ENCODE measurements around the gene TENM3.

Gene TENM3

GRCh38 chr4:182453830-182454229 is 210.6 kb downstream of the TENM3 start:
- no peak overlapping the region for H3K27ac ChIP-seq (ENCODE audit: low read depth, low read length)
- H3K79me2 ChIP-seq (ENCODE audit: control insufficient read depth, low read length): no peaks in the 10 kb centered on the region
- H3K9me3 ChIP-seq (ENCODE audit: control insufficient read depth, insufficient read depth, low read length): no peaks in the 10 kb centered on the region
- no peaks in the 10 kb centered on the region for H3K9me2 ChIP-seq (replicated peaks; ENCODE audit: control insufficient read depth, low read length)
- no peak overlapping the region for H3K4me3 ChIP-seq (ENCODE audit: low read length)
- H3K4me1 ChIP-seq (ENCODE audit: control insufficient read depth, low read length): no peaks in the 10 kb centered on the region
- H4K20me1 ChIP-seq (ENCODE audit: control insufficient read depth, insufficient read depth, low read depth, low read length): no peaks in the 10 kb centered on the region
- H3K36me3 ChIP-seq (ENCODE audit: control insufficient read depth, low read length): no peaks in the 10 kb centered on the region
- no peaks in the 10 kb centered on the region for H3K27me3 ChIP-seq (ENCODE audit: control insufficient read depth, low read length)
- no peak for TF ChIP-seq CTCF (IDR thresholded peaks at IDR 0.05; ENCODE audit: low read depth, low read length, poor library complexity, severe bottlenecking)
- no peak for TF ChIP-seq EZH2phosphoT487 (IDR thresholded peaks at IDR 0.05; ENCODE audit: borderline replicate concordance, low read length)
- H3K4me2 ChIP-seq (ENCODE audit: low read length): no peak overlapping the region
- H3F3A ChIP-seq (ENCODE audit: control insufficient read depth, insufficient read depth): no peaks in the 10 kb centered on the region

- no peaks in the 10 kb centered on the region for H3K4me1 ChIP-seq (ENCODE audit: control insufficient read depth, low read length)
- H3F3A ChIP-seq (ENCODE audit: control insufficient read depth, insufficient read depth): no peaks in the 10 kb centered on the region
- H3K9me3 ChIP-seq (ENCODE audit: control insufficient read depth, insufficient read depth, low read length): no peaks in the 10 kb centered on the region
- H3K4me2 ChIP-seq (ENCODE audit: low read length): no peak overlapping the region
- H4K20me1 ChIP-seq (ENCODE audit: control insufficient read depth, insufficient read depth, low read depth, low read length): no peaks in the 10 kb centered on the region
- H3K4me3 ChIP-seq (ENCODE audit: low read length): no peak overlapping the region
- H3K27me3 ChIP-seq (ENCODE audit: control insufficient read depth, low read length): no peaks in the 10 kb centered on the region
- H3K27ac ChIP-seq (ENCODE audit: low read depth, low read length): no peak overlapping the region
- TF ChIP-seq CTCF (IDR thresholded peaks at IDR 0.05; ENCODE audit: low read depth, low read length, poor library complexity, severe bottlenecking) (no peak), EZH2phosphoT487 (IDR thresholded peaks at IDR 0.05; ENCODE audit: borderline replicate concordance, low read length) (no peak)
- H3K36me3 ChIP-seq (ENCODE audit: control insufficient read depth, low read length): no peaks in the 10 kb centered on the region
- H3K79me2 ChIP-seq (ENCODE audit: control insufficient read depth, low read length): no peaks in the 10 kb centered on the region
- no peaks in the 10 kb centered on the region for H3K9me2 ChIP-seq (replicated peaks; ENCODE audit: control insufficient read depth, low read length)
Observed at GRCh38 chr4:182454440-182455013, 211.3 kb downstream of the TENM3 start.

- H3K4me1 ChIP-seq (ENCODE audit: control insufficient read depth, low read length): no peaks in the 10 kb centered on the region
- no peak overlapping the region for H3K4me3 ChIP-seq (ENCODE audit: low read length)
- H3K9me2 ChIP-seq (replicated peaks; ENCODE audit: control insufficient read depth, low read length): no peaks in the 10 kb centered on the region
- no peak overlapping the region for H3K4me2 ChIP-seq (ENCODE audit: low read length)
- no peaks in the 10 kb centered on the region for H3F3A ChIP-seq (ENCODE audit: control insufficient read depth, insufficient read depth)
- H3K27me3 ChIP-seq (ENCODE audit: control insufficient read depth, low read length): no peaks in the 10 kb centered on the region
- H3K79me2 ChIP-seq (ENCODE audit: control insufficient read depth, low read length): no peaks in the 10 kb centered on the region
- no peaks in the 10 kb centered on the region for H4K20me1 ChIP-seq (ENCODE audit: control insufficient read depth, insufficient read depth, low read depth, low read length)
- no peak overlapping the region for H3K27ac ChIP-seq (ENCODE audit: low read depth, low read length)
- TF ChIP-seq EZH2phosphoT487 (IDR thresholded peaks at IDR 0.05; ENCODE audit: borderline replicate concordance, low read length) (no peak), CTCF (IDR thresholded peaks at IDR 0.05; ENCODE audit: low read depth, low read length, poor library complexity, severe bottlenecking) (no peak)
- H3K36me3 ChIP-seq (ENCODE audit: control insufficient read depth, low read length): no peaks in the 10 kb centered on the region
- H3K9me3 ChIP-seq (ENCODE audit: control insufficient read depth, insufficient read depth, low read length): no peaks in the 10 kb centered on the region
Observed at GRCh38 chr4:182465114-182465513, 221.9 kb downstream of the TENM3 start.
